ENCODE data around the gene PLPP2.

PLPP2 gene

DNA sequence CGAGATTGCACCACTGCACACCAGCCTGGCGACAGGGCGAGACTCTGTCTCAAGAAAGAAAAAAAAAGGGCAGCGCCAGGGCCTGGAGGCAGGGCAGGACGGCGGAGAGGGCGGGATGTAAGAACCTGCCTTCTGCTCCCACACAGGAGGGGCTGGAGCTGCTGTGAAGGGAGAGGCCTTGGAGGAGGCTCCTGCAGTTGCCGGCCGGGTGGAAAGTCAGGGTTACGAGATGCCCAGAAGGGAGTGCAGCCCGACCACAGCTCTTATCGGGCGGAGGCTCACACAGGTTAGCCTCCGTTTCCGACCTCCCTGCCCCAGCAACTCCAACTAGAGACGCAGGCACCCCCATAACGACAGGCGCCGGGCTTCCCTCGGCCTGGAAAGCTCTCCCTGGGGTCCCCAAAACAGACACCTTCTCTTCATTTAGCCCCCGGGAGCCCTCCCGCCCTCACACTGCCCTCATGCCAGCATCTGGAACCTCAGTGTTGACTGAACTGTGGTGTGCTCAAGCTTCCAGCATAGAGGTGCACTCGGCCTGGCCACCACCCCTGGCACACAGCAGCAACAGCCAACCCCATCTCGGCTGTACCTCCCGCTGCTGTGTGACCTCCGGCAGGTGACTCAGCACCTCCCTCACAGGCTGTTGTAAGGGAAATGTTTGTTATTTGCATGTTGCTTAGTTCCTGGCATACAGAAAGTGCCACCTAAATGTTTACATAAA is 1.4 kb downstream of the PLPP2 start:
- no peaks in the 10 kb centered on the region for H3K9me3 Mint-ChIP-seq
- H3K4me3 Mint-ChIP-seq: no peak overlapping the region
- no peaks in the 10 kb centered on the region for H3K36me3 Mint-ChIP-seq (ENCODE audit: low read depth)
- H3K27ac Mint-ChIP-seq: no peak overlapping the region
- no peak for DNase-seq
- H3K27me3 Mint-ChIP-seq (ENCODE audit: low read depth, poor library complexity): peaks cover 70% of the 10 kb centered on the region
- TF ChIP-seq, protein P1, sequence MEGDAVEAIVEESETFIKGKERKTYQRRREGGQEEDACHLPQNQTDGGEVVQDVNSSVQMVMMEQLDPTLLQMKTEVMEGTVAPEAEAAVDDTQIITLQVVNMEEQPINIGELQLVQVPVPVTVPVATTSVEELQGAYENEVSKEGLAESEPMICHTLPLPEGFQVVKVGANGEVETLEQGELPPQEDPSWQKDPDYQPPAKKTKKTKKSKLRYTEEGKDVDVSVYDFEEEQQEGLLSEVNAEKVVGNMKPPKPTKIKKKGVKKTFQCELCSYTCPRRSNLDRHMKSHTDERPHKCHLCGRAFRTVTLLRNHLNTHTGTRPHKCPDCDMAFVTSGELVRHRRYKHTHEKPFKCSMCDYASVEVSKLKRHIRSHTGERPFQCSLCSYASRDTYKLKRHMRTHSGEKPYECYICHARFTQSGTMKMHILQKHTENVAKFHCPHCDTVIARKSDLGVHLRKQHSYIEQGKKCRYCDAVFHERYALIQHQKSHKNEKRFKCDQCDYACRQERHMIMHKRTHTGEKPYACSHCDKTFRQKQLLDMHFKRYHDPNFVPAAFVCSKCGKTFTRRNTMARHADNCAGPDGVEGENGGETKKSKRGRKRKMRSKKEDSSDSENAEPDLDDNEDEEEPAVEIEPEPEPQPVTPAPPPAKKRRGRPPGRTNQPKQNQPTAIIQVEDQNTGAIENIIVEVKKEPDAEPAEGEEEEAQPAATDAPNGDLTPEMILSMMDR (IDR thresholded peaks at IDR 0.05): no peak
- H3K4me1 Mint-ChIP-seq: peaks cover 12% of the 10 kb centered on the region

DNA sequence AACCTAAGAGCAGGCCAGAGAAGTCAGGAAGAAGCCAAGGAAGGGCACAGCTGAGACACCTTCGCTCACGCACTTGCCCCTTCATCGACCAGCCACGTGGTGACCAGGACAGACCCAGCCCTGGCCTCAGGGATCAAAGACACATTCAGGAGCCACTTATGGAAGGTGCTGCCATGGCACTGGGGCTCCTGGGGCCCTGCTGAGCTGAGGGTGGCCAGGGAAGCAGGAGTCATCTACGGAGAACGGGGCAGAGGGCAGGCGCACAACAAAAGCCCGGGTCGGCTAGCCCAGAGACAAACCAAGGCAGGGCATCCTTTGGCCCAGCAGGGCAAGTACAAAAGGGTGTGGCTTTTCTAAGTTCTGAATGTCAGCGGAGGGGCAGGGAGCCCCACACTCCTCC is 2.3 kb downstream of the PLPP2 start:
- DNase-seq: no peak
- Mint-ChIP-seq H3K27me3 (ENCODE audit: low read depth, poor library complexity) (peaks cover 64% of the 10 kb centered on the region), H3K9me3 (no peaks in the 10 kb centered on the region), H3K36me3 (ENCODE audit: low read depth) (no peaks in the 10 kb centered on the region), H3K27ac (no peak overlapping the region), H3K4me3 (no peak overlapping the region), H3K4me1 (peaks cover 4% of the 10 kb centered on the region)
- TF ChIP-seq, protein P1 (IDR thresholded peaks at IDR 0.05): no peak

DNA sequence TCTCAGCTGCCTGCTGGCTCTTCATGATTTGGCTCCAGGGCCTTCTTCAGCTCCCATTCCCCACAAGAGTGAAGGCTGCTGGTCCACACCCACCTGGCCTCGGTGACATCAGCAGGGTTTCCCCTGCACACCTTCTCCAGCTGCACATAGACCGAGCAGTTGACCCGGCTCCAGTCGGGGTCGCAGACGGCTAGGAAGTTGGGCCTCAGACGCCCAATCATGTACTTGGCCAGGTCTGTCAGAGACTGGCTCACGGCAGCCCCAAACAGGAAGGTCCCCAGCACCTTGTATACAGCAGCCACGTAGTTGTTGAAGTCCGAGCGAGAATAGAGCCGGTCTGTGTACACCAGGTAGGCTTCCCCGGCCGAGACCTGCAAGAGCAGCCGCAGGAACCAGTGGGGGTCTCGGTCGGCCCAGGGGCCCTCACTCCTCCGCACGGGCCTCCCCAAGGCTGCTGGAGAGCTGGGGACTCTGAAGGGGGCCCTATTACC is 3.8 kb downstream of the PLPP2 start:
- DNase-seq: no peak
- Mint-ChIP-seq H3K27me3 (ENCODE audit: low read depth, poor library complexity) (peaks cover 54% of the 10 kb centered on the region), H3K4me3 (no peak overlapping the region), H3K36me3 (ENCODE audit: low read depth) (no peaks in the 10 kb centered on the region), H3K4me1 (peaks cover 6% of the 10 kb centered on the region), H3K27ac (no peak overlapping the region), H3K9me3 (no peaks in the 10 kb centered on the region)
- TF ChIP-seq, protein P1 (IDR thresholded peaks at IDR 0.05): no peak

DNA sequence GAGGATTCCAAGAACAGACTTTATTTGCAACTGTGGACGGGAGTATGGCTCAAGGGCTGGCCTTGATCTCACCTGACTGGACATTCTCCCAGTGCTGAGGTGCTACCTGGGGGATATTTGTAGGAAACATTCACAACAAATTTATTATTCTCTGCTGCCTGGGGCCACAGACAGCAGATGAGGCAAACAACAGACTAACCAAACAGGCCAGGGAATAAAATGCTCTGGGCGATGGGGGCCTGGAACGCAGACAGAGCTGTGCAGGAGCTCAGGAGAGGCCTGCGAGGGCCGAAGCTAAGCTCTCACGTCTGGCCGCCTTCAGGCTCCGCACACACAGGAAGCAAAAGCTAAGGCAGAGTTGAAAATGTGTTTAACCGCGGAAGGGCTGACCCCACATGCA is 7.8 kb downstream of the PLPP2 start:
- H3K9me3 Mint-ChIP-seq: no peaks in the 10 kb centered on the region
- no peaks in the 10 kb centered on the region for H3K36me3 Mint-ChIP-seq (ENCODE audit: low read depth)
- TF ChIP-seq, protein P1 (IDR thresholded peaks at IDR 0.05): no peak
- no peak overlapping the region for H3K27ac Mint-ChIP-seq
- no peak overlapping the region for H3K4me3 Mint-ChIP-seq
- no peak for DNase-seq
- peaks cover 6% of the 10 kb centered on the region for H3K4me1 Mint-ChIP-seq
- peaks cover 32% of the 10 kb centered on the region for H3K27me3 Mint-ChIP-seq (ENCODE audit: low read depth, poor library complexity)

DNA sequence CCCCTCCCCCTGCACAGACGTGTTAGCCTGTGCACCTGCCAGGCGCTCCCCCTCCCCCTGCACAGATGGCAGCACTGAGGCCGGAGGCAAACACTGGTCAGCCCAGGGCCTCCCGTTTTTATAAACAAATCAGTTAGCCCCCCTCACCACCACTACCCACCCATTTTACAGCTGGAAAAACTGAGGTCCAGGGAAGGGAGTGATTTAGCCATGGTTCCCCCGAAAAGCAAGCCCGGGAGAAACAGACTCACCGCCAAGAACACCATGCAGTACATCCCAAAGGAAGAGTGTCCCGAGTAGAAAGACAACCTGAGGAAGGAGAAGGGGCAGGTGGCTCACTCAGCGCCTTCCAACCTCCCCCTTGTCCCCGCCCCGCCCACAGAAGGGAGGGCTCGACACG is 8.7 kb downstream of the PLPP2 start:
- Mint-ChIP-seq H3K27ac (no peak overlapping the region), H3K4me1 (peaks cover 6% of the 10 kb centered on the region)
- TF ChIP-seq, protein P1 (IDR thresholded peaks at IDR 0.05): no peak

DNA sequence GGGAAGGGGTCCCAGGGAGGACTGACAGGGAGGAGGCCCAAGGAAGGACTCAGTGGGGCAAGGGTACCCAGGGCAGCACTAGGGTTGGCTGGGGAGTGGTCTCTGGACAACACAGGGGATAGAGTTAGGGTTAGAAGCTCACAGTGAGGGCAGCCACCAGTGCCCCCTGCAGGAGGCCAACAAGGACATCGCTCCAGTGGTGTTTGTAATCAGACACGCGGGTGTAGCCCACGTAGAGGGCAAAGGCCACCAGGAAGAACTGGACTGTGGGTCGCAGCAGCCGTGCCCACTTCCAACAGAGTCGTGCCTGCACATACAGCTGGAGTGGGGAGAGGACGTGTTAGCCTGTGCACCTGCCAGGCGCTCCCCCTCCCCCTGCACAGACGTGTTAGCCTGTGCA is 9.2 kb downstream of the PLPP2 start:
- H3K4me3 Mint-ChIP-seq: no peak overlapping the region
- no peaks in the 10 kb centered on the region for H3K36me3 Mint-ChIP-seq (ENCODE audit: low read depth)
- H3K27ac Mint-ChIP-seq: no peak overlapping the region
- H3K9me3 Mint-ChIP-seq: no peaks in the 10 kb centered on the region
- peaks cover 6% of the 10 kb centered on the region for H3K4me1 Mint-ChIP-seq
- no peak for DNase-seq
- peaks cover 27% of the 10 kb centered on the region for H3K27me3 Mint-ChIP-seq (ENCODE audit: low read depth, poor library complexity)
- TF ChIP-seq, protein P1 (IDR thresholded peaks at IDR 0.05): no peak

More for the DNA sequence above, 8.7 kb downstream of the PLPP2 start:
- Mint-ChIP-seq H3K9me3 (no peaks in the 10 kb centered on the region), H3K36me3 (ENCODE audit: low read depth) (no peaks in the 10 kb centered on the region), H3K4me3 (no peak overlapping the region), H3K27me3 (ENCODE audit: low read depth, poor library complexity) (peaks cover 29% of the 10 kb centered on the region)
- no peak for DNase-seq
